Trophoblast cell (in vitro differentiated cells and primary cell): ENCODE measurements around the gene TP73.

Experiments
- DNase-seq, 2 donors: peaks; one replicate each; pipeline ENCODE4 v3.0.0-alpha.2; 2016
- H2AFZ ChIP-seq: 2 replicates; pipeline ENCODE4 v1.6.1; 2013; ENCODE audit warnings: low read length, moderate library complexity, mild to moderate bottlenecking; ENCODE audit not compliant: insufficient read depth, poor library complexity
- H2AK5ac ChIP-seq: 2 replicates; pipeline ENCODE4 v1.6.1; 2013; ENCODE audit warnings: mild to moderate bottlenecking, low read length
- H2BK120ac ChIP-seq: 2 replicates; pipeline ENCODE4 v1.6.1; 2013; ENCODE audit warnings: low read length, mild to moderate bottlenecking, moderate library complexity; ENCODE audit not compliant: insufficient read depth, poor library complexity
- H2BK12ac ChIP-seq: 2 replicates; pipeline ENCODE4 v1.6.1; 2013; ENCODE audit warnings: mild to moderate bottlenecking, low read length, moderate library complexity
- H2BK5ac ChIP-seq: 2 replicates; pipeline ENCODE4 v1.6.1; 2013; ENCODE audit warnings: low read length, low read depth, moderate library complexity, mild to moderate bottlenecking; ENCODE audit not compliant: poor library complexity
- H3K14ac ChIP-seq: 2 replicates; pipeline ENCODE4 v1.6.1; 2013; ENCODE audit warnings: mild to moderate bottlenecking, low read length
- H3K18ac ChIP-seq: 2 replicates; pipeline ENCODE4 v1.6.1; 2013; ENCODE audit warnings: mild to moderate bottlenecking, low read length
- H3K23ac ChIP-seq: 2 replicates; pipeline ENCODE4 v1.6.1; 2013; ENCODE audit warnings: low read length
- H3K27ac ChIP-seq: 2 replicates; pipeline ENCODE4 v1.5.1; 2013; ENCODE audit warnings: low read depth, mild to moderate bottlenecking, inconsistent platforms, low read length, moderate library complexity
- H3K27me3 ChIP-seq: 2 replicates; pipeline ENCODE4 v1.6.1; 2013; ENCODE audit warnings: inconsistent platforms, mild to moderate bottlenecking, low read length, moderate library complexity; ENCODE audit not compliant: insufficient read depth
- H3K36me3 ChIP-seq, 2 experiments: 1 replicate in 1 of 2; 2 replicates in 1 of 2; pipeline ENCODE4 v1.6.1; 2013; ENCODE audit warnings: low read length in 2 of 2, mild to moderate bottlenecking in 2 of 2, moderate library complexity in 1 of 2; ENCODE audit not compliant: insufficient read depth in 2 of 2, control insufficient read depth in 1 of 2
- H3K4ac ChIP-seq: 2 replicates; pipeline ENCODE4 v1.6.1; 2013; ENCODE audit warnings: low read depth, mild to moderate bottlenecking, low read length, moderate library complexity
- H3K4me1 ChIP-seq, 2 experiments: 1 replicate in 1 of 2; 2 replicates in 1 of 2; pipeline ENCODE4 v1.6.1; 2013; ENCODE audit warnings: low read length in 2 of 2, mild to moderate bottlenecking in 2 of 2, moderate library complexity in 1 of 2; ENCODE audit not compliant: insufficient read depth in 2 of 2, control insufficient read depth in 1 of 2
- H3K4me2 ChIP-seq: 2 replicates; pipeline ENCODE4 v1.6.1; 2013; ENCODE audit warnings: inconsistent platforms, mild to moderate bottlenecking, low read length, moderate library complexity
- H3K4me3 ChIP-seq: 2 replicates; pipeline ENCODE4 v1.5.1; 2013; ENCODE audit warnings: mild to moderate bottlenecking, low read depth, low read length, inconsistent platforms
- H3K79me1 ChIP-seq: one replicate; pipeline ENCODE4 v1.6.1; 2013; ENCODE audit warnings: low read length
- H3K79me2 ChIP-seq: 2 replicates; pipeline ENCODE4 v1.6.1; 2013; ENCODE audit warnings: low read length, mild to moderate bottlenecking; ENCODE audit not compliant: control insufficient read depth, insufficient read depth, poor library complexity
- H3K9ac ChIP-seq: 2 replicates; pipeline ENCODE4 v1.6.1; 2013; ENCODE audit warnings: mild to moderate bottlenecking, low read length
- H3K9me3 ChIP-seq: 2 replicates; pipeline ENCODE4 v1.6.1; 2013; ENCODE audit warnings: low read depth, mild to moderate bottlenecking, control low read depth, inconsistent platforms, low read length; ENCODE audit not compliant: insufficient read depth
- H4K12ac ChIP-seq: 2 replicates; pipeline ENCODE4 v1.6.1; 2013; ENCODE audit warnings: low read depth, mild to moderate bottlenecking, low read length, moderate library complexity
- H4K8ac ChIP-seq: 2 replicates; pipeline ENCODE4 v1.6.1; 2013; ENCODE audit warnings: low read depth, mild to moderate bottlenecking, low read length, moderate library complexity
- H4K91ac ChIP-seq: one replicate; pipeline ENCODE4 v1.6.1; 2013; ENCODE audit warnings: low read depth, mild to moderate bottlenecking, low read length, moderate library complexity
- WGBS: extraction: QIAGEN DNeasy Blood & Tissue Kit; methylation state at CpG from one replicate; pipeline ENCODE4 v1.1.7; 2013; ENCODE audit warnings: missing lambda C conversion rate; ENCODE audit not compliant: insufficient read length, insufficient coverage; ENCODE audit errors: extremely low coverage; 5-methylcytosine and 5-hydroxymethylcytosine counted together

The TP73 gene

GRCh38 chr1:3725366-3725765, 73.0 kb downstream of the TP73 start:
- no peak overlapping the region for H3K9ac ChIP-seq
- H3K36me3 ChIP-seq = no peaks in the 10 kb centered on the region
- H3K79me1 ChIP-seq = no peaks in the 10 kb centered on the region
- no peaks in the 10 kb centered on the region for H3K79me2 ChIP-seq
- H3K4ac ChIP-seq = no peak overlapping the region
- H2AK5ac ChIP-seq = no peak overlapping the region
- H4K8ac ChIP-seq = no peak overlapping the region
- H3K23ac ChIP-seq = no peak overlapping the region
- WGBS = 100% methylated on average over 2 of the region's 2 CpGs
- H3K4me1 ChIP-seq = no peaks in the 10 kb centered on the region
- H3K18ac ChIP-seq = no peak overlapping the region
- no peak overlapping the region for H3K4me3 ChIP-seq
- no peak overlapping the region for H3K4me2 ChIP-seq
- H4K91ac ChIP-seq = no peak overlapping the region
- DNase-seq = no peak
- no peak overlapping the region for H3K27ac ChIP-seq
- H3K9me3 ChIP-seq = no peaks in the 10 kb centered on the region
- no peak overlapping the region for H2BK5ac ChIP-seq
- H3K27me3 ChIP-seq = no peaks in the 10 kb centered on the region
- no peak overlapping the region for H4K12ac ChIP-seq
- no peak overlapping the region for H2AFZ ChIP-seq
- H2BK120ac ChIP-seq = no peak overlapping the region
- H2BK12ac ChIP-seq = no peak overlapping the region
- H3K14ac ChIP-seq = no peak overlapping the region

GRCh38 chr1:3727042-3727824, 74.9 kb downstream of the TP73 start:
- DNase-seq = peak in 1 of 2 donors; percentile 51
- no CpG with 5 or more reads among the region's 37 CpGs for whole genome bisulfite sequencing
- Histone ChIP-seq H2BK5ac (no peak overlapping the region), H3K27ac (no peak overlapping the region), H3K36me3 (no peaks in the 10 kb centered on the region), H3K79me2 (no peaks in the 10 kb centered on the region), H2BK120ac (no peak overlapping the region), H3K4me1 (no peaks in the 10 kb centered on the region), H3K27me3 (no peaks in the 10 kb centered on the region), H4K91ac (no peak overlapping the region), H3K4me2 (no peak overlapping the region), H3K23ac (no peak overlapping the region), H3K4ac (no peak overlapping the region), H3K9ac (no peak overlapping the region), H2BK12ac (no peak overlapping the region), H3K9me3 (no peaks in the 10 kb centered on the region), H3K79me1 (no peaks in the 10 kb centered on the region), H3K18ac (no peak overlapping the region), H2AK5ac (no peak overlapping the region), H3K4me3 (no peak overlapping the region), H3K14ac (no peak overlapping the region), H4K12ac (no peak overlapping the region), H4K8ac (no peak overlapping the region), H2AFZ (no peak overlapping the region)

- Histone ChIP-seq H3K79me1 (no peaks in the 10 kb centered on the region), H3K4ac (no peak overlapping the region), H3K9ac (no peak overlapping the region), H3K18ac (no peak overlapping the region), H2BK120ac (no peak overlapping the region), H3K27ac (no peak overlapping the region), H3K36me3 (no peaks in the 10 kb centered on the region), H3K27me3 (no peaks in the 10 kb centered on the region), H3K14ac (no peak overlapping the region), H3K4me2 (no peak overlapping the region), H2AK5ac (no peak overlapping the region), H3K23ac (no peak overlapping the region), H3K79me2 (no peaks in the 10 kb centered on the region), H4K8ac (no peak overlapping the region), H2BK5ac (no peak overlapping the region), H2AFZ (no peak overlapping the region), H4K91ac (no peak overlapping the region), H3K9me3 (no peaks in the 10 kb centered on the region), H4K12ac (no peak overlapping the region), H3K4me1 (no peaks in the 10 kb centered on the region), H3K4me3 (no peak overlapping the region), H2BK12ac (no peak overlapping the region)
- no peak for DNase-seq
- no CpG with 5 or more reads among the region's 31 CpGs for WGBS
Observed at GRCh38 chr1:3727825-3728776, 75.8 kb downstream of the TP73 start.

GRCh38 chr1:3729594-3730542, 77.6 kb downstream of the TP73 start:
- Histone ChIP-seq H2AFZ (no peak overlapping the region), H3K9me3 (no peaks in the 10 kb centered on the region), H3K18ac (no peak overlapping the region), H3K9ac (no peak overlapping the region), H3K23ac (no peak overlapping the region), H2AK5ac (no peak overlapping the region), H2BK12ac (no peak overlapping the region), H3K79me2 (no peaks in the 10 kb centered on the region), H4K91ac (no peak overlapping the region), H3K4me2 (no peak overlapping the region), H2BK120ac (no peak overlapping the region), H4K12ac (no peak overlapping the region), H3K4me3 (no peak overlapping the region), H3K79me1 (no peaks in the 10 kb centered on the region), H3K36me3 (peaks cover 0 to 4% of the 10 kb centered on the region in 2 experiments), H3K27me3 (no peaks in the 10 kb centered on the region), H2BK5ac (no peak overlapping the region), H3K27ac (no peak overlapping the region), H3K4ac (no peak overlapping the region), H3K14ac (no peak overlapping the region), H4K8ac (no peak overlapping the region), H3K4me1 (no peaks in the 10 kb centered on the region)
- WGBS = no CpG with 5 or more reads among the region's 32 CpGs
- DNase-seq = no peak
